ENCODE results near the gene TMEM17.

TMEM17 gene

GRCh38 chr2:62506421-62506750 is 391 bp upstream of the TMEM17 start:
- DNase-seq: no peak

- DNase-seq: no peak
Observed at GRCh38 chr2:62505109-62505749, 766 bp downstream of the TMEM17 start.

- no peak for DNase-seq
Observed at GRCh38 chr2:62504657-62505056, 1.3 kb downstream of the TMEM17 start.

GRCh38 chr2:62501794-62502500 is 4.0 kb downstream of the TMEM17 start:
- no peak for DNase-seq

GRCh38 chr2:62501069-62501468 is 4.9 kb downstream of the TMEM17 start:
- no peak for DNase-seq

DNA sequence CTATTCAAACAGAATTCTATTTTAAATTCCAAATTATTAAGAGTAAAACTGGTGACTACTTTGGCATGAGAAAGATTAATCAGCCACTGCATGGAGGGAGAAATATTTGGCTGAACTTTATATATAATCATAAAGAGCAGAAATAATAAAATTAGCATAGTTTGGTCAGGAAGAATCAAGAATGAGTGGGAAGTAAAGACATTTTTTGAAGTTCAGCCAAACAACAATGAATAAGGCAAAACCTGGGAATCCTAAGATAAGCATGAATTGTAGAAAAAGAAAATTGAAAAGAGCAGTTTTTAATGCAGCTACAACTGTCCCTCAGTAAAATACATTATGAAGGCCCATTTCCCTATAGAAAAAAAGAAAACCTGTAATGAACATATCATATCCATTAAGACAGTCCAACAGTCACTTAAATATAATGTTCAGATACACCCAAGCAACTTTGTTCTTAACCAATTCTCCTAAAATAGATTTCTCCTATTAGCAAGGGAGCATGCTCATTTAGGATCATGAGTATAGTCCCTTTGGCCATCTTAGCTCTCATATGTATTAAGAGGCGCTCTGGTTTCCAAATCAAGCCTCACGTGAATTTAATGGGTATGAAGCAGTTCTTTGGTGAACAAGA is 6.5 kb downstream of the TMEM17 start:
- no peak for DNase-seq

DNA sequence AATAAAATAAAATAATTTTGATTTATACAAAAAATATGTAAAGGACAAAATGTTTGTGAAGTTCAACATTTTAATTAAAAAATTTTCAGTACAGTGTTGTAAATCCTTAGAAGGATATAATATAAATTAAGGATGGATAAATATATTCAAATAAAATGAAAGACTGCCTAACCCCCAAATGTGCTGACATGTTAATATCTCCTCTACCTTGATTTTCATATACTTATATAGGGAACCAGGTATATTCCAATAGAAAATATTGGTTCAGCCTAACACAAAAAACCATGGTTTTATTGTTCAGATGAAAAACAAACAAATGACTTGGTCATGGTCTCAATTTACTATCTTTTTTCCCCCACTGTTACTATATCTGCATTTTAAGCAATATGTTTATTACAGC is 7.3 kb downstream of the TMEM17 start:
- no peak for DNase-seq

DNA sequence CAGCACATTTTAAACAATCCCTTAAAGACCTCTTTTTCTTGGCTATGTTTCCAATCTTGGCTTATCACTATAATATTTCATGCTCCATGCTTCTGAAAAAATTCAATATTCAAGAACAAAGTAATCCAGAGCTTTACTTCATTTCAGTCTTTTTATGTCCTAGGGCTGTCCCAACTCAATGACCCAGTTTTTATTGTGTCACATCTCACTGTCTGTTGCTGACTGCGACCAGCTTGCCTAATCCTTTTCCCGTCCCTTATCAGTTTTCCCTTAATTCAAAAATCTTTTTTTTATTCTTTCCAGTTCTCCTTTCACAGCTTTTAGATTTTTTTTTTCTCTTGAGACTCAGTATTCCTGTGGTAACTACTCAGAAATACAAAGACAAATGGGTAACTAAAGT is 10.2 kb downstream of the TMEM17 start:
- no peak for DNase-seq

GRCh38 chr2:62492048-62492447 is 13.9 kb downstream of the TMEM17 start:
- DNase-seq: no peak

- no peak for DNase-seq
Observed at GRCh38 chr2:62489702-62490101, 16.3 kb downstream of the TMEM17 start.

DNA sequence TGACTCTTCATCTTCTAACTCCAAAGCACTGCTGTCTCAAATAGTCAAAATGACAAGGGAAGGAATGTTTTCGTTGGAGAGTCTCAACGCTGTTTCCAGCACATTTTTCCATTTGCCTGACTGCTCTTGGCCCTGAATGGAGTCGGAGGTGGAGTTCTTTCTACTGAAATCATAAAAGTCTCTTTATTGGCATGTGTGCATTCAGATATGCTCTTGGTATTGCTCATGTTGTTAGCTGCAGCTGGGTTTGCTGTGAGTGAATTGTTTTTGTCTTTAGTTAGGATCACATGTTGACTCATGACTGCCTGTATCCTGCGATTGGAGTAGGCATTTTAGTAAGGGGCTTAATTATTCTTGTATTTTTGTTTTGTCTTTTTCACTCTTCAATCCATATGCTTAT is 16.8 kb downstream of the TMEM17 start:
- no peak for DNase-seq

DNA sequence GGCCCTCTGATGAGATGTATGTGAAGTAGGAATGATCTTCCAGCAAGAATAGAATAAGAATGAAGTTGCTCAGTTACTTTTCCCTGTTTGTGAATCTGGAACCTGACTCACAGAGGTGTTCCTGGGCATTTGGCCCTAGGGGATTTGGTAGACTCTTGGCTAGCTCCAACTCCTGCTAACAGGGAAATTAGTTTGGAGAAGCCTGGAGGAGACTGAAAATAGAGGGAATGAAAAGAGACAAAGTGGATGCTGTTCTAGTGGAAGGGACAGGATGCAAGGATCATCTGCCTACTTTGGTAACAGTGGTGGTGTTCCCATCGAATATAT is 19.6 kb downstream of the TMEM17 start:
- no peak for DNase-seq

GRCh38 chr2:62485761-62486438 is 20.1 kb downstream of the TMEM17 start:
- no peak for DNase-seq

DNA sequence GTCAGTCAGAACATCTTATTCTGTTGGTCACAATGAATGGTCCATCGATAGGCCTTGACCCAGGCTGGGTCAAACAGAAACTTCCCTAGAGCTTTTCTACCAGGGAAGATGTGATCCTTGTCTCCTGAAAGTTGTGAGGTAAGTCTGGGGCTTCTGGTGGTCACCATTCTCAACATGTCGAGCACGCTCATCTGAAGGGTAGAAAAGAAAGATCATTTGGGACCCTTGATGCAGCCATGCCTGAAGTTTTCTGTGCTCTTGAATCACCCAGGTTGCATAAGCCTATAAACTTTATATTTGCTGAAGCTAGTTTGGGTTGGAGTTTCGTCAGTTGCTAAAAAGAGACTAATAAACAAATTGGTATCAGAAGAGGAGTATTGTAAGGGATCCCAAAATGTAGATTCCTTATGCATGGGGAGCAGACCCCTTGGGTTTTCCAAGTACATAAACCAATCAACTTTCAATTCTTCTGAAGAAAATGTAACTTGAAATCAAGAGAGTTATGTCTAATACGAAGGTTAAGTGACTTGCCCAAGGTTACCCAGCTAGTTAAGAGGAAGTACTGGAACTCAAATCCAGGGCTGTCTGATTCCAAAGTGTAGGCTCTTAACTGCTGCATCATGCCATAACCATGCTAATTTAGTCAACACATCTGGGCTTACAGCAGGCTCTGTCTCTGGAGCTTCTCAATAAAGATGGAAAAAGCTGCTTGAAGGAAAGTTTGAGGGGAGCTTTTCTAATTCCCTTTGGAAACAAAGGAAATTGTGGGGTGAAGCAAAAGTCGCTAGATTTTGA is 23.2 kb downstream of the TMEM17 start:
- DNase-seq: no peak

DNA sequence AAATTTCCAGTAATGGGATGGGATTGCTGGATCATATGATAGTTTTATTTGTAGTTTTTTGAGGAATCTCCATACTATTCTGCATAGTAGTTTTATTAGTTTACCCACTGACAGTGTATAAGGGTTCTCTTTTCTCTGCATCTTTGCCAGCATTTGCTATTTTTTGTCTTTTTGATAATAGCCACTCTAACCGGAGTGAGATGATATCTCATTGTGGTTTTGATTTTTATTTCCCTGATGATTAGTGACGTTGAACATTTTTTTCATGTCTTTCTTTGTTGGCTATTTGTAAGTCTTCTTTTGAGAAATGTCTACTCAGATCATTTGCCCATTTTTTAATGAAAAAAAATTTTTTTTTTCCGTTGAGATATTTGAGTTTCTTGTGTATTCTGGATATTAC is 26.1 kb downstream of the TMEM17 start:
- DNase-seq: no peak

GRCh38 chr2:62478093-62478580 is 27.9 kb downstream of the TMEM17 start:
- no peak for DNase-seq

DNA sequence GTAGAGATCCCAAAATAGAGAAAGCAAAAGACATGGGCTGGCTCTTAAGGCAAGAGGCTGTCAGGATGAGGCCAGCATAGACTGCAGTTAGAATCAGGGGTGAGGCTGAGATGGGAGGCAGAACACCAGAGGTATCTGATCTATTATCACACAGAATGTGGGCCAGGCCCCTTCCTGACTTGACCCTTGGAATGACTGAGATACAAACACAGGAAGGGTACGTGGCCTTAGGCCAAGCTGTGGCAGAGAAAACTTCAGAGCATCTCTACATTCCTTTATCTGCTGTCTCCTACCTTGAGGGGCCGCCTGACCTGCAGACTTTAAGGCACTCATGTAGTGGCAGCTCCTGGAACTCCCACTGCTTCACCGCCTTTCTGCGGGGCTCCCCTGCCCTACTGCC is 28.4 kb downstream of the TMEM17 start:
- no peak for DNase-seq

DNA sequence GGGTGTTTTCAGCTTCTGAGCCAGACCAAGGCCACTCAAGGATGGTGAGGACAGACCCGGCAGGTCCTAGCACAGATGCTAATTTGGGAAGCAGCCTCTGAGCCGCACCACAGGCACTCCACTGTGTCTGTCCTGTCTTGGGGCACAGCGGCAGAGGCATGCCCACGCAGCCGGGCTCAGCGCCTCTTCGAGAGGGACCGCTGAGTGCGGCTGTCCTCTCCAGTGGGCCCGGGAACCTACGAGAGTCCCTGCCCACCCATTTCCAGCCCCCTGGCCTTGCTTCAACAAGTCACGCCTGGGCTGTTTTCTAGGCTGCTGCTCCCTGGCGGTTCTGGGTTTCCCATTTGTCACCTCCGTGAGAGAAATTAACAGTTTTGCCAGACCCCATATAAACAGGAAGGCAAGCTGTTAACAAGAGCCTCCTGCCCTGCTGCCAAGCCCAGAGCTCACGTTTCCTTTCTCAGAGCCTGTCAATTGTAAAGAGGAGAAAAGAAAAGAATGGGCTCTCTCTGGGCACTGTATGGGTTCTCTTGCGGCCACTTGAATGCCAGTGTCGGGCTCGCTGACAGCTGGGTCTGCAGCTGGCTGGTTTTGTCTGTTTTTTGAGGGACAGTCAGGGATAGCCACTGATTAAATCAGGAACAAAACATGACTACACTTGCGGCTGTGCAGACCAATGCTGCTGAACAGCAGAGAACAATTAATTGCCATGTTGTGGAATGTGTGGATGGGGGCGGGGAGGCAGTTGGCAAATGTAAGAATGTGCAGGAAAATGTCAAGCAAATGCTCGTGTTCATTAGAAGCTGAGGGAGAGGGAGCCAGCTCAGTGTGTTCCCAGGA is 30.6 kb downstream of the TMEM17 start:
- DNase-seq: no peak

- DNase-seq: no peak
Observed at GRCh38 chr2:62474176-62474575, 31.8 kb downstream of the TMEM17 start.

DNA sequence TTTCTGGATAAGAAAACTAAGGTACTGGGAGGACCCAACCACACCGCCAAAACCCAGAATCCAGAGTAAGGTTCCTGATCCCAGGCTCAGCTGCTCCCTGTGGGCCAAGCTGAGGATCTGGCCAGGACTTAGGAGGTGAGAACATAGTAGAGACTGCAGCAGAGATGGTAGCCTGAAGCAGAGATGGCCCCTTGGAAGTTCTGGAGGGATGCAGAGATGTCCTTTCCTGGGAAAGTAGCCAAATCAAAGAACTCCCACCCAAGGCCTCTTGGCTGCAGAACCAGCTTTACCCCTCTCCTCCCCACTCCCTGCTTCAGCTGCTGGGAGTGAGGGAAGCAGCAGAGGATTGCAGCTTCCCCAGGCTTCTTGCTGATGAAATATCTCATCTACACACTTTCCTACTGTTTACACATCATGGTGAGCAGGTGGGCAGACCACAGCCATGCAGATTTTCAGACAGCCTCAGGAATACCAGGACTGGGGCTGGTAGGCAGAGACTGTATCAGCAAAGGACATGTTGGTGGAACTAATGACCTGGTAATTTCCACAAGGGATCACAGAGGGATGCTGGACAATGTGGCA is 32.7 kb downstream of the TMEM17 start:
- no peak for DNase-seq

- DNase-seq: no peak
Observed at GRCh38 chr2:62472312-62472711, 33.7 kb downstream of the TMEM17 start.

- no peak for DNase-seq
Observed at GRCh38 chr2:62471816-62472215, 34.2 kb downstream of the TMEM17 start.
